ENCODE data around the gene ZNF646.

ZNF646 gene

GRCh38 chr16:31080035-31080629, 5.9 kb downstream of the ZNF646 start:
- Histone ChIP-seq H3K4me1 (ENCODE audit: insufficient read depth, low read length) (peaks cover under 1% of the 10 kb centered on the region), H3K4me3 (ENCODE audit: low read depth in 1 of 2, low read length in 2 of 2) (no peak overlapping the region), H3K27ac (ENCODE audit: low read depth, low read length) (no peak overlapping the region), H3K9ac (ENCODE audit: low read length) (no peak overlapping the region), H3K27me3 (ENCODE audit: control insufficient read depth in 1 of 2, insufficient read depth in 2 of 2, low read length in 2 of 2) (no peaks in the 10 kb centered on the region), H3K9me3 (ENCODE audit: low read length) (no peaks in the 10 kb centered on the region), H3K36me3 (ENCODE audit: insufficient read depth, low read length) (peaks cover 68% of the 10 kb centered on the region)

- Histone ChIP-seq H3K4me1 (ENCODE audit: insufficient read depth, low read length) (no peaks in the 10 kb centered on the region), H3K9ac (ENCODE audit: low read length) (no peak overlapping the region), H3K9me3 (ENCODE audit: low read length) (no peaks in the 10 kb centered on the region), H3K4me3 (ENCODE audit: low read depth in 1 of 2, low read length in 2 of 2) (no peak overlapping the region), H3K36me3 (ENCODE audit: insufficient read depth, low read length) (peaks cover 68% of the 10 kb centered on the region), H3K27ac (ENCODE audit: low read depth, low read length) (no peak overlapping the region), H3K27me3 (ENCODE audit: control insufficient read depth in 1 of 2, insufficient read depth in 2 of 2, low read length in 2 of 2) (no peaks in the 10 kb centered on the region)
Measured at GRCh38 chr16:31080756-31081419, 6.7 kb downstream of the ZNF646 start.

- Histone ChIP-seq H3K9me3 (ENCODE audit: low read length) (no peaks in the 10 kb centered on the region), H3K27me3 (ENCODE audit: control insufficient read depth in 1 of 2, insufficient read depth in 2 of 2, low read length in 2 of 2) (no peaks in the 10 kb centered on the region), H3K4me1 (ENCODE audit: insufficient read depth, low read length) (no peaks in the 10 kb centered on the region), H3K4me3 (ENCODE audit: low read depth in 1 of 2, low read length in 2 of 2) (no peak overlapping the region), H3K36me3 (ENCODE audit: insufficient read depth, low read length) (peaks cover 64% of the 10 kb centered on the region), H3K9ac (ENCODE audit: low read length) (no peak overlapping the region), H3K27ac (ENCODE audit: low read depth, low read length) (no peak overlapping the region)
Measured at GRCh38 chr16:31081428-31082351, 7.5 kb downstream of the ZNF646 start.

- H3K27me3 ChIP-seq (ENCODE audit: control insufficient read depth in 1 of 2, insufficient read depth in 2 of 2, low read length in 2 of 2): no peaks in the 10 kb centered on the region
- no peak overlapping the region for H3K4me3 ChIP-seq (ENCODE audit: low read depth in 1 of 2, low read length in 2 of 2)
- H3K9me3 ChIP-seq (ENCODE audit: low read length): no peaks in the 10 kb centered on the region
- H3K9ac ChIP-seq (ENCODE audit: low read length): no peak overlapping the region
- no peak overlapping the region for H3K27ac ChIP-seq (ENCODE audit: low read depth, low read length)
- H3K36me3 ChIP-seq (ENCODE audit: insufficient read depth, low read length): peaks cover 59% of the 10 kb centered on the region
- no peaks in the 10 kb centered on the region for H3K4me1 ChIP-seq (ENCODE audit: insufficient read depth, low read length)
Measured at GRCh38 chr16:31082368-31083045, 8.3 kb downstream of the ZNF646 start.

GRCh38 chr16:31083081-31083480, 8.9 kb downstream of the ZNF646 start:
- H3K36me3 ChIP-seq (ENCODE audit: insufficient read depth, low read length): peaks cover 53% of the 10 kb centered on the region
- H3K4me1 ChIP-seq (ENCODE audit: insufficient read depth, low read length): no peaks in the 10 kb centered on the region
- no peaks in the 10 kb centered on the region for H3K9me3 ChIP-seq (ENCODE audit: low read length)
- H3K27me3 ChIP-seq (ENCODE audit: control insufficient read depth in 1 of 2, insufficient read depth in 2 of 2, low read length in 2 of 2): no peaks in the 10 kb centered on the region
- H3K4me3 ChIP-seq (ENCODE audit: low read depth in 1 of 2, low read length in 2 of 2): no peak overlapping the region
- no peak overlapping the region for H3K9ac ChIP-seq (ENCODE audit: low read length)
- H3K27ac ChIP-seq (ENCODE audit: low read depth, low read length): no peak overlapping the region

- Histone ChIP-seq H3K36me3 (ENCODE audit: insufficient read depth, low read length) (peaks cover 49% of the 10 kb centered on the region), H3K4me1 (ENCODE audit: insufficient read depth, low read length) (no peaks in the 10 kb centered on the region), H3K4me3 (ENCODE audit: low read depth in 1 of 2, low read length in 2 of 2) (no peak overlapping the region), H3K9me3 (ENCODE audit: low read length) (no peaks in the 10 kb centered on the region), H3K9ac (ENCODE audit: low read length) (no peak overlapping the region), H3K27me3 (ENCODE audit: control insufficient read depth in 1 of 2, insufficient read depth in 2 of 2, low read length in 2 of 2) (no peaks in the 10 kb centered on the region), H3K27ac (ENCODE audit: low read depth, low read length) (no peak overlapping the region)
Measured at GRCh38 chr16:31083556-31083955, 9.3 kb downstream of the ZNF646 start.

- no peaks in the 10 kb centered on the region for H3K27me3 ChIP-seq (ENCODE audit: control insufficient read depth in 1 of 2, insufficient read depth in 2 of 2, low read length in 2 of 2)
- H3K4me1 ChIP-seq (ENCODE audit: insufficient read depth, low read length): no peaks in the 10 kb centered on the region
- H3K9me3 ChIP-seq (ENCODE audit: low read length): no peaks in the 10 kb centered on the region
- H3K4me3 ChIP-seq (ENCODE audit: low read depth in 1 of 2, low read length in 2 of 2): no peak overlapping the region
- H3K9ac ChIP-seq (ENCODE audit: low read length): no peak overlapping the region
- H3K27ac ChIP-seq (ENCODE audit: low read depth, low read length): no peak overlapping the region
- H3K36me3 ChIP-seq (ENCODE audit: insufficient read depth, low read length): peaks cover 44% of the 10 kb centered on the region
Measured at GRCh38 chr16:31083981-31084380, 9.8 kb downstream of the ZNF646 start.

- Histone ChIP-seq H3K36me3 (ENCODE audit: insufficient read depth, low read length) (peaks cover 37% of the 10 kb centered on the region), H3K4me1 (ENCODE audit: insufficient read depth, low read length) (no peaks in the 10 kb centered on the region), H3K27ac (ENCODE audit: low read depth, low read length) (no peak overlapping the region), H3K9ac (ENCODE audit: low read length) (no peak overlapping the region), H3K27me3 (ENCODE audit: control insufficient read depth in 1 of 2, insufficient read depth in 2 of 2, low read length in 2 of 2) (no peaks in the 10 kb centered on the region), H3K4me3 (ENCODE audit: low read depth in 1 of 2, low read length in 2 of 2) (no peak overlapping the region), H3K9me3 (ENCODE audit: low read length) (no peaks in the 10 kb centered on the region)
Measured at GRCh38 chr16:31084584-31085302, 10.5 kb downstream of the ZNF646 start.

- Histone ChIP-seq H3K9ac (ENCODE audit: low read length) (no peak overlapping the region), H3K9me3 (ENCODE audit: low read length) (no peaks in the 10 kb centered on the region), H3K27ac (ENCODE audit: low read depth, low read length) (no peak overlapping the region), H3K27me3 (ENCODE audit: control insufficient read depth in 1 of 2, insufficient read depth in 2 of 2, low read length in 2 of 2) (no peaks in the 10 kb centered on the region), H3K36me3 (ENCODE audit: insufficient read depth, low read length) (peaks cover 32% of the 10 kb centered on the region), H3K4me1 (ENCODE audit: insufficient read depth, low read length) (no peaks in the 10 kb centered on the region), H3K4me3 (ENCODE audit: low read depth in 1 of 2, low read length in 2 of 2) (no peak overlapping the region)
Measured at GRCh38 chr16:31085411-31085810, 11.2 kb downstream of the ZNF646 start.

- no peak overlapping the region for H3K9ac ChIP-seq (ENCODE audit: low read length)
- no peak overlapping the region for H3K4me3 ChIP-seq (ENCODE audit: low read depth in 1 of 2, low read length in 2 of 2)
- peaks cover 32% of the 10 kb centered on the region for H3K36me3 ChIP-seq (ENCODE audit: insufficient read depth, low read length)
Measured at GRCh38 chr16:31085873-31086628, 11.8 kb downstream of the ZNF646 start.

More at GRCh38 chr16:31085873-31086628, 11.8 kb downstream of the ZNF646 start:
- H3K4me1 ChIP-seq (ENCODE audit: insufficient read depth, low read length): no peaks in the 10 kb centered on the region
- no peaks in the 10 kb centered on the region for H3K9me3 ChIP-seq (ENCODE audit: low read length)
- no peaks in the 10 kb centered on the region for H3K27me3 ChIP-seq (ENCODE audit: control insufficient read depth in 1 of 2, insufficient read depth in 2 of 2, low read length in 2 of 2)
- H3K27ac ChIP-seq (ENCODE audit: low read depth, low read length): no peak overlapping the region

Data from muscle layer of colon (tissue), 2 donors.